ENCODE results near the gene TMEM63A. TPM values are rescaled to one million over a fixed set of nuclear protein-coding genes. Genes with fewer than 3 reads are reported as not detected.

Gene TMEM63A
- total and polyA plus RNA-seq, 10 of the 15 experiments (the other 5 are each of a cell fraction or from before 2014, with no cell fraction given) = 1.3 to 33.5 (median 15.2) TPM

- TF ChIP-seq GATAD2B (conservative IDR thresholded peaks at IDR 0.05; ENCODE audit: low read depth) (no peak), ZNF384 (IDR thresholded peaks at IDR 0.05; ENCODE audit: borderline replicate concordance, low read depth, low read length) (no peak), RB1 (IDR thresholded peaks at IDR 0.05; ENCODE audit: borderline replicate concordance) (no peak), CREM (IDR thresholded peaks at IDR 0.05; ENCODE audit: low read depth) (no peak)
Measured at GRCh38 chr1:225845097-225845496, 37.1 kb downstream of the TMEM63A start (continued).

- ChIA-PET SMC1A (ENCODE audit: uncharacterized antibody, unreplicated experiment) (no interaction called here), RAD21 (ENCODE audit: unreplicated experiment) (interaction anchor here (0.6 kb wide), 1 partner anchor 158 kb away, joined by 3 read pairs; no protein-coding TSS in a partner anchor), CTCF (interaction anchor here (0.8 kb wide), 1 partner anchor 35 kb away, joined by 3 read pairs; the partner anchor contains the start of gene EPHX1), POLR2A (no interaction called here)
- Histone ChIP-seq H3K9ac (ENCODE audit: control insufficient read depth, insufficient read depth, low read length) (no peak overlapping the region), H3K27ac (ENCODE audit: control insufficient read depth, insufficient read depth) (no peak overlapping the region), H3K4me1 (ENCODE audit: control insufficient read depth, insufficient read depth, low read length) (peaks cover 22% of the 10 kb centered on the region), H3K36me3 (ENCODE audit: control insufficient read depth in 2 of 2, insufficient read depth in 2 of 2, low read length in 1 of 2) (peaks cover 0 to 2% of the 10 kb centered on the region in 2 experiments; a peak in 2 of 4 replicates), H3K4me3 (no peak overlapping the region), H4K20me1 (ENCODE audit: control insufficient read depth, insufficient read depth) (no peaks in the 10 kb centered on the region), H3K79me2 (ENCODE audit: control insufficient read depth, insufficient read depth, low read length) (no peaks in the 10 kb centered on the region), H3K9me3 (replicated peaks; ENCODE audit: control insufficient read depth, insufficient read depth, low read length) (no peaks in the 10 kb centered on the region), H3K4me2 (ENCODE audit: control insufficient read depth, insufficient read depth) (no peak overlapping the region), H3K27me3 (replicated peaks in 1 of 2; ENCODE audit: control insufficient read depth in 2 of 2, insufficient read depth in 2 of 2, low read length in 1 of 2) (no peaks in the 10 kb centered on the region), H2AFZ (ENCODE audit: control insufficient read depth, low read depth, low read length) (no peak overlapping the region)
- BruUV-seq (replicated peaks) = no TSS peak
- in situ Hi-C loops (cut with MboI) (no loop called here), intact Hi-C loops (cut with micrococcal nuclease; ENCODE audit: unreplicated experiment) (loop anchor here (10.0 kb wide), 2 partner anchors 290 to 370 kb away; no protein-coding TSS in a partner anchor)
- DNase-seq (ENCODE audit: low read depth, low spot score) (no peak), FAIRE-seq (no peak), ATAC-seq (no peak)
- WGBS (ENCODE audit: insufficient coverage, insufficient replicate concordance, low lambda C conversion rate, missing lambda C conversion rate) = 91% methylated on average over 18 of the region's 18 CpGs
- TF ChIP-seq POLR2A (IDR thresholded peaks at IDR 0.05; ENCODE audit: low read depth, low read length) (peak; percentile 42; the same call in 1 of the 2 replicates), BACH1 (IDR thresholded peaks at IDR 0.05; ENCODE audit: borderline replicate concordance) (no peak)
Measured at GRCh38 chr1:225844236-225845061, 37.7 kb downstream of the TMEM63A start.
